Measurements from ENCODE around the gene TEX44. TPM values are rescaled to one million over a fixed set of nuclear protein-coding genes. Genes with fewer than 3 reads are reported as not detected.
A peak's percentile ranks its signal among the peaks of the same experiment; 100 is the strongest.

The TEX44 gene
- total RNA-seq, 4 donors from 2014 or later = not detected

DNA sequence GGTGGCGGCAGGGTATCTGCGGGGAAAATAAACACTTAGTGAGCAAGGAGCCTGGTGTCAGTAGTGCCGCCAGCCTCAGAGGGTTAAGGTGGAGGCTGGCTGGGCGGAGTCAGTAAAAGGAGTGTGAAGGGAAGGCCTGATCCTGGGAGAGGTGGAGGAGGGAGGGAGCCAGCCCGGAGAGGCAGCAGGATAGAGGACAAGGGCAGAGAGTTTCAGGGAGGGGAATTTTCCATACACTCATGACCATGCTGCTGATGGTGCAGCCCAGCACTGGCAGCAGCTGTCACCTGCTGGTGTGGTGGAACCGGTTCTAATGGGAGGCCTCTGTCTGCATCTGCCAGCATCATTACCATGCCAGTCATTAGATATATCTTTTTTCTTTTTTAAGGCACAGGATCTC, 2.0 kb upstream of the TEX44 start:
- Histone ChIP-seq H3K27ac (no peak overlapping the region), H3K9me3 (no peaks in the 10 kb centered on the region), H3K36me3 (no peaks in the 10 kb centered on the region), H3K27me3 (no peaks in the 10 kb centered on the region), H3K4me3 (no peak overlapping the region), H3K4me1 (no peaks in the 10 kb centered on the region)
- 56% methylated on average over 5 of the region's 6 CpGs; no CpG with 5 or more reads in 1 of the 2 donors for WGBS, 2 donors (ENCODE audit: low coverage in 1 of 2)
- no peak for TF ChIP-seq POLR2AphosphoS5 (IDR thresholded peaks at IDR 0.05)
- TF ChIP-seq POLR2A (IDR thresholded peaks at IDR 0.05) = no peak
- no peak for TF ChIP-seq EP300 (IDR thresholded peaks at IDR 0.05)
- TF ChIP-seq, protein P1, sequence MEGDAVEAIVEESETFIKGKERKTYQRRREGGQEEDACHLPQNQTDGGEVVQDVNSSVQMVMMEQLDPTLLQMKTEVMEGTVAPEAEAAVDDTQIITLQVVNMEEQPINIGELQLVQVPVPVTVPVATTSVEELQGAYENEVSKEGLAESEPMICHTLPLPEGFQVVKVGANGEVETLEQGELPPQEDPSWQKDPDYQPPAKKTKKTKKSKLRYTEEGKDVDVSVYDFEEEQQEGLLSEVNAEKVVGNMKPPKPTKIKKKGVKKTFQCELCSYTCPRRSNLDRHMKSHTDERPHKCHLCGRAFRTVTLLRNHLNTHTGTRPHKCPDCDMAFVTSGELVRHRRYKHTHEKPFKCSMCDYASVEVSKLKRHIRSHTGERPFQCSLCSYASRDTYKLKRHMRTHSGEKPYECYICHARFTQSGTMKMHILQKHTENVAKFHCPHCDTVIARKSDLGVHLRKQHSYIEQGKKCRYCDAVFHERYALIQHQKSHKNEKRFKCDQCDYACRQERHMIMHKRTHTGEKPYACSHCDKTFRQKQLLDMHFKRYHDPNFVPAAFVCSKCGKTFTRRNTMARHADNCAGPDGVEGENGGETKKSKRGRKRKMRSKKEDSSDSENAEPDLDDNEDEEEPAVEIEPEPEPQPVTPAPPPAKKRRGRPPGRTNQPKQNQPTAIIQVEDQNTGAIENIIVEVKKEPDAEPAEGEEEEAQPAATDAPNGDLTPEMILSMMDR (IDR thresholded peaks at IDR 0.05) = no peak
- no peak for ATAC-seq

DNA sequence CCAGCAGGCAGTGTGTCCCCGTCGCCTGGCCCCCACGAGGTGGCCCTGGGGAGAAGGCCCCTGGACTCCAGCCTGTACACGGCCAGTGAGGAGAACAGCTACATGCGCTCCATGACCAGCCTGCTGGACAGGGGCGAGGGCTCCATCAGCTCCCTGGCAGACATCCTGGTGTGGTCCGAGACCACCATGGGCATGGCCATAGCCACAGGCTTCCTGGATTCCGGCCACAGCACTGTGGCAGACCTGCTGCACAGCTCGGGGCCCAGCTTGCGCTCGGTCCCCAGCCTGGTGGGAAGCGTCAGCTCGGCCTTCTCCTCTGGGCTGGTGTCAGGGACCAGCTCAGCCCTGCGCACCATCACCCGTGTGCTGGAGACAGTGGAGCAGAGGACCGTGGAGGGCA, 1.0 kb downstream of the TEX44 start:
- Histone ChIP-seq H3K9me3 (no peaks in the 10 kb centered on the region), H3K27ac (no peak overlapping the region), H3K4me3 (no peak overlapping the region), H3K4me1 (peaks cover 0 to 9% (median 0%) of the 10 kb centered on the region in 3 donors), H3K36me3 (no peaks in the 10 kb centered on the region), H3K27me3 (no peaks in the 10 kb centered on the region)
- 91% methylated on average over 7 of the region's 16 CpGs; no CpG with 5 or more reads in 1 of the 2 donors for WGBS, 2 donors (ENCODE audit: low coverage in 1 of 2)
- TF ChIP-seq POLR2A (IDR thresholded peaks at IDR 0.05) (no peak), EP300 (IDR thresholded peaks at IDR 0.05) (no peak), POLR2AphosphoS5 (IDR thresholded peaks at IDR 0.05) (no peak)
- TF ChIP-seq, protein P1 (IDR thresholded peaks at IDR 0.05) = no peak
- no peak for ATAC-seq

DNA sequence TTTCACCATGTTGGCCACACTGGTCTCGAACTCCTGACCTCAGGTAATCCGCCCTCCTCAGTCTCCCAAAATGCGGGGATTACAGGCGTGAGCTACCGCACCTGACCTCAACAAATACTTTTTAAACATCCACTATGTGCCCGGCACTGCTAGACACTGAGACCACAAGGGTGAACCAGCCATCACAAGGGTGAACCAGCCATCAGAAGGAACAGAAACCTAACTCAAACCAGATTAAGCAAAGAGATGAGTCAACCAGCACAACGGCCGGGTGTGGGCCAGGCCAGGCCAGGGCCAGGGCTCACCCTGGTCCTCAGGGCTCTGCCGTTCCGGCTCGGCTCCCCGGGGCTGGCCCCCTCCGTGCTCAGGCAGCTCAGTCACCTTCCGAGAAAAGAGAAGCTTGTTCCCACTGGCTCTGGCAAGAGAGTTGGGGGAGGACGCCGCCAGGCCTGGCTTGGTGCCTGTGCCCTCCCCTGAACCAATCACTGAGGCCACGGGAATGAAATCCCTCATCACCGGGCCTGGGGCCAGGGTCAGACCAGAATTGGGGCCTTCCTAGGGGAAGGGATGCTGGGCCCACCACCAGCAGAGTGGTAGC, 4.4 kb downstream of the TEX44 start:
- peak; percentile 11 for ATAC-seq
- no peaks in the 10 kb centered on the region for H3K36me3 ChIP-seq
- no peak overlapping the region for H3K4me3 ChIP-seq
- WGBS, 2 donors (ENCODE audit: low coverage in 1 of 2) = 97 to 100% methylated on average over 1 to 6 of the region's 18 CpGs
- H3K9me3 ChIP-seq = no peaks in the 10 kb centered on the region
- TF ChIP-seq EP300 (IDR thresholded peaks at IDR 0.05) = no peak
- no peak for TF ChIP-seq POLR2A (IDR thresholded peaks at IDR 0.05)
- TF ChIP-seq, protein P1 (IDR thresholded peaks at IDR 0.05) = no peak
- peak; percentile 74 for TF ChIP-seq POLR2AphosphoS5 (IDR thresholded peaks at IDR 0.05)
- H3K27ac ChIP-seq = peak overlapping the region in 3 of 4 donors; percentile 37 to 71 (median 66)
- no peaks in the 10 kb centered on the region for H3K27me3 ChIP-seq
- H3K4me1 ChIP-seq = peaks cover 0 to 24% (median 0%) of the 10 kb centered on the region in 3 donors

DNA sequence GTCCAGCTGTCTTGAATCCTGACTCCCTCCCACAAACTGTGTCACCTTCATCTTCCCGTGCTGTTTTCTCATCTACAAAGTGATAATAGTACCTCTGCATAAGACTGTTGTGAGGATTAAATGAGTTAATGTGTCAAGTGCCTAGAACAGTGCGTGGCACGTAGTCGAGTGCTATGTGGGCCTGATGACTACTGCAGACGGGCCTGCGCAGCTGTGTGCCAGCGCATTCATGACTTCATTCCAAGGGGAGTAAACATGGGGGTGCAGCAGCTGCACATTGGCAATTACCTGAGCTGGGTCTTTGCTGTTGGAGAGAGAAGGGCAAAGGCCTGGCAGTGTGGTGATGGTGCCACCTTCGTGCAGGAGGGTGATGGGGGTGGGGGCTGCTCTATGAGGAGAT, 5.0 kb downstream of the TEX44 start:
- TF ChIP-seq, protein P1 (IDR thresholded peaks at IDR 0.05) = no peak
- no peak for TF ChIP-seq POLR2AphosphoS5 (IDR thresholded peaks at IDR 0.05)
- TF ChIP-seq POLR2A (IDR thresholded peaks at IDR 0.05) = no peak
- no peak for TF ChIP-seq EP300 (IDR thresholded peaks at IDR 0.05)
- Histone ChIP-seq H3K27ac (peak overlapping the region in 3 of 4 donors; percentile 37 to 71 (median 66)), H3K36me3 (no peaks in the 10 kb centered on the region), H3K27me3 (no peaks in the 10 kb centered on the region), H3K4me3 (no peak overlapping the region), H3K4me1 (peaks cover 0 to 29% (median 0%) of the 10 kb centered on the region in 3 donors), H3K9me3 (no peaks in the 10 kb centered on the region)
- no peak for ATAC-seq
- WGBS, 2 donors (ENCODE audit: low coverage in 1 of 2) = 40% methylated on average over 1 of the region's 8 CpGs; no CpG with 5 or more reads in 1 of the 2 donors
